Measurements from ENCODE around the gene CFAP119. TPM values are rescaled to one million over a fixed set of nuclear protein-coding genes. Genes with fewer than 3 reads are reported as not detected.
A peak's percentile ranks its signal among the peaks of the same experiment; 100 is the strongest.

The CFAP119 gene
- total and polyA plus RNA-seq, 10 of the 15 experiments (the other 5 are each of a cell fraction or from before 2014, with no cell fraction given) = 2.2 to 9.4 (median 4.3) TPM

- DNase-seq (ENCODE audit: low read depth, low spot score) (no peak), ATAC-seq (no peak), FAIRE-seq (no peak)
- WGBS (ENCODE audit: insufficient coverage, insufficient replicate concordance, low lambda C conversion rate, missing lambda C conversion rate) = 84% methylated on average over 10 of the region's 12 CpGs
- in situ Hi-C loops (cut with MboI) (no loop called here), intact Hi-C loops (cut with micrococcal nuclease; ENCODE audit: unreplicated experiment) (no loop called here)
- Histone ChIP-seq H4K20me1 (ENCODE audit: control insufficient read depth, insufficient read depth) (no peaks in the 10 kb centered on the region), H3K27ac (ENCODE audit: control insufficient read depth, insufficient read depth) (no peak overlapping the region), H3K9me3 (replicated peaks; ENCODE audit: control insufficient read depth, insufficient read depth, low read length) (no peaks in the 10 kb centered on the region), H3K4me2 (ENCODE audit: control insufficient read depth, insufficient read depth) (no peak overlapping the region), H3K9ac (ENCODE audit: control insufficient read depth, insufficient read depth, low read length) (no peak overlapping the region), H3K4me3 (no peak overlapping the region), H3K27me3 (replicated peaks in 1 of 2; ENCODE audit: control insufficient read depth in 2 of 2, insufficient read depth in 2 of 2, low read length in 1 of 2) (no peaks in the 10 kb centered on the region), H3K36me3 (ENCODE audit: control insufficient read depth in 2 of 2, insufficient read depth in 2 of 2, low read length in 1 of 2) (peaks cover 42 to 47% of the 10 kb centered on the region in 2 experiments), H2AFZ (ENCODE audit: control insufficient read depth, low read depth, low read length) (no peak overlapping the region), H3K4me1 (ENCODE audit: control insufficient read depth, insufficient read depth, low read length) (no peaks in the 10 kb centered on the region), H3K79me2 (ENCODE audit: control insufficient read depth, insufficient read depth, low read length) (no peaks in the 10 kb centered on the region)
- BruUV-seq (replicated peaks) = TSS peak; percentile 19
- SMC1A ChIA-PET (ENCODE audit: uncharacterized antibody, unreplicated experiment) = no interaction called here
- POLR2A ChIA-PET = no interaction called here
- CTCF ChIA-PET = interaction anchor here (1.1 to 1.7 kb wide), 2 partner anchors 30 to 179 kb away, joined by 3 to 4 read pairs; no protein-coding TSS in a partner anchor
- TF ChIP-seq POLR2AphosphoS5 (IDR thresholded peaks at IDR 0.05; ENCODE audit: low read length) (peak; percentile 39; the same call in 1 of the 2 replicates), ZNF687 (IDR thresholded peaks at IDR 0.05) (no peak)
- RAD21 ChIA-PET (ENCODE audit: unreplicated experiment) = no interaction called here
These were observed 38.0 kb downstream of the CFAP119 start for GRCh38 chr16:30723725-30724355.

Data from GM12878 (cell line).